HG03175 (cell line): ENCODE data around the gene IZUMO1R.
"Not testable (repeated sequence)": the region's sequence is repeated elsewhere in the genome, so short reads cannot be mapped to it uniquely, and the experiment has no call there.

Experiments
- ATAC-seq: cut with Tn5 transposase; IDR thresholded peaks from one replicate; pipeline ENCODE4 v1.9.1; 2021; ENCODE audit warnings: mild to moderate bottlenecking, moderate library complexity; ENCODE audit not compliant: unreplicated experiment

IZUMO1R gene

GRCh38 chr11:94322501-94322900 lies 18.1 kb downstream of the IZUMO1R start:
- no peak for ATAC-seq

DNA sequence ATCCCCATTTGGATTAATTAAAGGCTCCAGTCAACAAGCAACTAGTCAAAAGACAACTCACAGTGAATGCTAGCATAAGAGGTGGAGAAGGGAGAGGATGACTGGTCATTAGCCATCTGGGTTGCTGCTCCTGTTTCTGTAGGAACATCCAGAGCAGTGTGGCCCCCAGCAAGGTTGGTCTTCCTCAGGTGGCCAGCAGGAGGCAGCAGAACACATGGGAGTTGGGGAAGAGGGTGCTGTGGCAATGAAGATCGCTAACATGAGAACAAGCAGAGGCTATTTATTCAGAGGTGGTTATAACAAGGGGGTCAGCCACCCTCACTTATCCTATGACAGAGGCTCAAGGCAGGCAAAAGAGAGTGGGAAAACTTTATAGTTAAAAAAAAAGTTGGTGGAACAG lies 21.3 kb downstream of the IZUMO1R start:
- peak; percentile 87 for ATAC-seq

DNA sequence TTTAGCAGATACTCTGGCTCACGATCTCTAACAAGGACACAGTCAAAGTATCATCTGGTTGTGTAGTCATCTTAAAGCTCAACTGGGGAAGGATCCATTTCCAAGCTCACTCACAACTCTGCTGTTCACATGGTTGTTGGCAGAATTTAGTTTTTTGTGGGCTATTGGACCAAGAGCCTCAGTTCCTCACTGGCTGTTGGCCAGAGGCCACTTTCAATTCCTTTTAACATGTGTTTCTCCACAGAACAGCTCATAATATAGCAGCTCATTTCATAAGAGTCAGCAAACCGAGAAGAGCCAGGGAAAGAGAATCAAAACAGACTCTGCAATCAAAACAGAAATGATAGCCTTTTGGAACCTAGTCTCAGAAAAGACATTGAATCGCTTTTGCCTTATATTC lies 22.6 kb downstream of the IZUMO1R start:
- ATAC-seq, result no peak

DNA sequence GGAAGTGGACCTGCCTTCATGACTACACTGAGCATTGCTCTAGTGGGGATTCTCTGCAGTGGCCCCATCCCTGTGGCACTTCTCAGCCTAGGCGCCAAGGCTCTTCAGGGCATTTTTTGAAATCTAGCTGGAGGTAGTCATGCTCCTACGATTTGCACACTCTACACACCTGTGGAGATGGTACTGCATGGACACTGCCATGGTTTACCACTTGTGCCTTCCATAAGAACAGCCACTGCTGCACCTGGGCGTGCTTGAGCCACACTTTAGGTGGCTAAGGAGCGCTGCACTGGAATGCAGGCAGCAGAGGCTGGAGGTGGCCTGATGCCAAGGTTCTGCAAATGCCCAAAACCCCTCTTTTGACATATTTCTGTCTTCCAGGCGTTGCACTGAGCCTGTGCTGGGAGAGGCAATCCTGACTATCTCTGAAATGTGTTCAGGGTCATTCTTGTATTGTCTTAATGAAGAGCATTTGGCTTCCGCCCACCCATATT lies 24.3 kb downstream of the IZUMO1R start:
- no peak for ATAC-seq

DNA sequence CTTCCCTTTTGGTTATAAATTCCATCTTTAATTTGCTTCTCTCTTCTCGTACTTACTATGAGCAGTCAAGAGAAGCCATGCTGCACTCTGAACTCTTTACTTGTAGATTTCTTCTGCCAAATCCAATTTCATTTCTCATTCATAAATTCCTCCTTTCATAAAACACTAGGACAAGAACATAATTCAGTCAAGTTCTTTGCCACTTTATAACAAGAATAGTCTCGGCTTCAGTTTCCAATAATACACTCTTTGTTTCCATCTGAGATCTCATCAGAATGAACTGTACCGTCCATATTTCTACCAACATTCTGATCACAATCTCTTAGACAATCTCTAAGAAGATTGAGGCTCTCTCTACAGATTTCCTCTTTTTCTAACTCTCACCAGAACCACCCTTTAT lies 25.1 kb downstream of the IZUMO1R start:
- no peak for ATAC-seq

DNA sequence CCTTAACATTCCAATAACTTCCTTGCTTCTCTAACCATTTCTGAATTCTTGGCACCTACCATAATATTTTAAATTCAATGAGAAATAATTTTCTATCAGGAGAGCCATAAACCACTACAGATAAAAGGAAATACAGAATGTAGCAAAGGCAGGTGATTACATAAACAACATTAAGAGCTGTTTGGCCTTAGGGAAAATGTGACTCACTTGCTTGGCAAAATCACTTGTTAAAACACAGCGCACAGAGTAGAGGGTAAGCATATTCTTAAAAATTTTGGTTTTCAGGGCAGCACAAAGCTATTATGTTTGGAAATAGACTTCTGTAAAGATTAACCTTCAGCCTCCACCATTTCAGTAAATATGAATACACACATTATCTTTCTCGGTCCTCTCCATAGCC lies 26.4 kb downstream of the IZUMO1R start:
- ATAC-seq, result no peak

- ATAC-seq, result no peak
Observed at GRCh38 chr11:94332814-94333213, 28.4 kb downstream of the IZUMO1R start.

DNA sequence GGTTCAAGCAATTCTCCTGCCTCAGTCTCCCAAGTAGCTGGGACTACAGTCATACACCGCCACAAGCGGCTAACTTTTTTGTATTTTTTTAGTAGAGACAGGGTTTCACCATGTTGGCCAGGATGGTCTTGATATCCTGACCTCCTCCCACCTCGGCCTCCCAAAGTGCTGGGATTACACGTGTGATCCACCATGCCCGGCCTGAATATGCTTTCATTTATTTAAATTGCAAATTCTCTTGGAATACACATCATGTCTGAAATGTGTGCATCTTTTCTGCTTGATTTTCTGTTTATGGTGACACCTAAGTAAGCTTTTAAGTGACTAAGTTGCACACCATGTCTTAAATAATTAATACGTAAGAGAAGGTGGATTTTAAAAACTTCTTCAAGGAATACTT lies 31.7 kb downstream of the IZUMO1R start:
- ATAC-seq, result no peak

- no peak for ATAC-seq
Observed at GRCh38 chr11:94338651-94339050, 34.3 kb downstream of the IZUMO1R start.

GRCh38 chr11:94342250-94342649 lies 37.9 kb downstream of the IZUMO1R start:
- ATAC-seq, result no peak

DNA sequence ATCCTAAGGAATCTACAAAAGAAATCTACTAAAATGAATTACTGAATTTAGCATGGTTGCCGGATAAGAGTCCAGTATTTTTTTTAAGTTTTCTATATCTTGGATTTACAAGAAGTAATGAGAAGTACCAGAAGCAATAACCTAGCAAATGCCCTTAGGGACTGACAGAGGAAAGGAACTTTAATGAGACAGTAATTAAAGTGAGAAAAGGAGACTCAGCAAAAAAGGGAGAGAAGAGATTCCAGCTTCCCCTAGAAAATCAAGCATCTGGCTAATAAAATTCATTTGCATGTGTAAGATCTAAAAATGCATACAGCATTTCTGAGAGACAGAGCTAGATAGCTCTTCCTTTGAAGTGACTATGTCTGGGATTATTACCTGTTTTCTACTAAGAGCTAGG lies 39.1 kb downstream of the IZUMO1R start:
- ATAC-seq, result no peak

DNA sequence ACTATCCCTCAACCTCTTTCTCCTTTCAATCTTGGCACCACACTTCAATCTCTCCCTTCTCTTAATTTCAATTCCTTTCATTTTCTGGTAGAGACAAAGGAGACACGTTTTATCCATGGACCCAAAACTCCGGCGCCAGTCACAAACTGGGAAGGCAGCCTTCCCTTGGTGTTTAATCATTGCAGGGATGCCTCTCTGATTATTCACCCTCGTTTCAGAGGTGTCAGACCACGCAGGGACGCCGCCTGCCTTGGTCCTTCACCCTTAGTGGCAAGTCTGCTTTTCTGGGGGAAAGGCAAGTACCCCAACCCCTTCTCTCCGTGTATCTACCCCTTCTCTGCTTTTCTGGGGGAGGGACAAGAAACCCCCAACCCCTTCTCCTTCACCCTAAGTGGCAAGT lies 41.9 kb downstream of the IZUMO1R start:
- not testable (repeated sequence) for ATAC-seq

DNA sequence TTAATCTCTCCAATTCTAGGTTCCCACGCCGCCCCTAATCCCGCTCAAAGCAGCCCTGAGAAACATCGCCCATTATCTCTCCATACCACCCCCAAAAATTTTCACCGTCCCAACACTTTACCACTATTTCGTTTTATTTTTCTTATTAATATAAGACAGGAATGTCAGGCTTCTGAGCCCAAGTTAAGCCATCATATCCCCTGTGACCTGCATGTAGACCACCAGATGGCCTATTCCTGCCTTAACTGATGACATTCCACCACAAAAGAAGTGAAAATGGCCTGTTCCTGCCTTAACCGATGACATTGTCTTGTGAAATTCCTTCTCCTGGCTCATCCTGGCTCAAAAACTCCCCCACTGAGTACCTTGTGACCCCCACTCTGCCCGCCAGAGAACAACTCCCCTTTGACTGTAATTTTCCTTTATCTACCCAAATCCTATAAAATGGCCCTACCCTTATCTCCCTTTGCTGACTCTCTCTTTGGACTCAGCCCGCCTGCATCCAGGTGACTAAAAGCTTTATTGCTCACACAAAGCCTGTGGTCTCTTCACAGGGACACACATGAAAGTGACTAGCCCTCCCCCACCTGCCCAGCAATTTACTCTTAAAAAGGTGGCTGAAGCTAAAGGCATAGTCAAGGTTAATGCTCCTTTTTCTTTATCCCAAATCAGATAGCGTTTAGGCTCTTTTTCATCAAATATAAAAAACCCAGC lies 46.6 kb downstream of the IZUMO1R start:
- not testable (repeated sequence) for ATAC-seq
